PC-9 (cell line): ENCODE measurements around the gene DNAJA4.

ENCODE experiments used
- CTCF ChIP-seq: fragments of 200-600 bp; sonication (generic); conservative IDR thresholded peaks from 2 replicates; pipeline ENCODE4 v1.6.1; 2017; ENCODE audit warnings: mixed run types, antibody characterized with exemption, mild to moderate bottlenecking, moderate library complexity
- EZH2 ChIP-seq: fragments of 200-600 bp; sonication (generic); IDR thresholded peaks from 2 replicates; pipeline ENCODE4 v1.8.0; 2017; ENCODE audit warnings: antibody characterized with exemption, low read depth

- TF ChIP-seq CTCF (no peak), EZH2 (no peak)
These were observed 27.9 kb upstream of the DNAJA4 start for GRCh38 chr15:78236491-78236890.
